ENCODE results near the gene ENPP1.
A peak's percentile ranks its signal among the peaks of the same experiment; 100 is the strongest.

The ENPP1 gene

GRCh38 chr6:131909408-131910218 is 101.8 kb downstream of the ENPP1 start:
- Histone ChIP-seq H3K36me3 (ENCODE audit: control insufficient read depth, insufficient read depth, low read length) (no peaks in the 10 kb centered on the region), H3K27me3 (replicated peaks; ENCODE audit: control insufficient read depth, insufficient read depth, low read length) (no peaks in the 10 kb centered on the region)

GRCh38 chr6:131910219-131910589 is 102.4 kb downstream of the ENPP1 start:
- H3K27me3 ChIP-seq (replicated peaks; ENCODE audit: control insufficient read depth, insufficient read depth, low read length), result no peaks in the 10 kb centered on the region
- H3K4me3 ChIP-seq (replicated peaks; ENCODE audit: low read depth, low read length), result no peak overlapping the region
- no peak for TF ChIP-seq CTCF (IDR thresholded peaks at IDR 0.05; ENCODE audit: insufficient read depth, low read length, poor library complexity, severe bottlenecking)
- H3K36me3 ChIP-seq (ENCODE audit: control insufficient read depth, insufficient read depth, low read length), result no peaks in the 10 kb centered on the region
- no peak for DNase-seq (ENCODE audit: extremely low read depth, insufficient read length)

More at GRCh38 chr6:131909408-131910218, 101.8 kb downstream of the ENPP1 start:
- peak; percentile 31 for DNase-seq (ENCODE audit: extremely low read depth, insufficient read length)
- H3K4me3 ChIP-seq (replicated peaks; ENCODE audit: low read depth, low read length), result no peak overlapping the region
- TF ChIP-seq CTCF (IDR thresholded peaks at IDR 0.05; ENCODE audit: insufficient read depth, low read length, poor library complexity, severe bottlenecking), result peak; percentile 83

GRCh38 chr6:131910956-131911355 is 103.1 kb downstream of the ENPP1 start:
- TF ChIP-seq CTCF (IDR thresholded peaks at IDR 0.05; ENCODE audit: insufficient read depth, low read length, poor library complexity, severe bottlenecking), result no peak
- no peak for DNase-seq (ENCODE audit: extremely low read depth, insufficient read length)
- Histone ChIP-seq H3K36me3 (ENCODE audit: control insufficient read depth, insufficient read depth, low read length) (no peaks in the 10 kb centered on the region), H3K4me3 (replicated peaks; ENCODE audit: low read depth, low read length) (no peak overlapping the region), H3K27me3 (replicated peaks; ENCODE audit: control insufficient read depth, insufficient read depth, low read length) (no peaks in the 10 kb centered on the region)

- Histone ChIP-seq H3K36me3 (ENCODE audit: control insufficient read depth, insufficient read depth, low read length) (no peaks in the 10 kb centered on the region), H3K4me3 (replicated peaks; ENCODE audit: low read depth, low read length) (no peak overlapping the region), H3K27me3 (replicated peaks; ENCODE audit: control insufficient read depth, insufficient read depth, low read length) (no peaks in the 10 kb centered on the region; the same call in 1 of the 2 replicates)
- DNase-seq (ENCODE audit: extremely low read depth, insufficient read length), result no peak
- TF ChIP-seq CTCF (IDR thresholded peaks at IDR 0.05; ENCODE audit: insufficient read depth, low read length, poor library complexity, severe bottlenecking), result no peak
These were observed 104.1 kb downstream of the ENPP1 start for GRCh38 chr6:131911951-131912350.

GRCh38 chr6:131914234-131914633 is 106.4 kb downstream of the ENPP1 start:
- no peak for TF ChIP-seq CTCF (IDR thresholded peaks at IDR 0.05; ENCODE audit: insufficient read depth, low read length, poor library complexity, severe bottlenecking)
- DNase-seq (ENCODE audit: extremely low read depth, insufficient read length), result no peak
- Histone ChIP-seq H3K4me3 (replicated peaks; ENCODE audit: low read depth, low read length) (no peak overlapping the region), H3K27me3 (replicated peaks; ENCODE audit: control insufficient read depth, insufficient read depth, low read length) (no peaks in the 10 kb centered on the region; the same call in 1 of the 2 replicates), H3K36me3 (ENCODE audit: control insufficient read depth, insufficient read depth, low read length) (no peaks in the 10 kb centered on the region)
